Tongue (tissue), 2 donors: Measurements from ENCODE around the gene SPTB. TPM values are rescaled to one million over a fixed set of nuclear protein-coding genes. Genes with fewer than 3 reads are reported as not detected.
A peak's percentile ranks its signal among the peaks of the same experiment; 100 is the strongest.

Experiments used
- DNase-seq: peaks from one replicate; pipeline ENCODE4 v3.0.0-alpha.2; 2015
- total RNA-seq: library from RNA; depleted of rRNA; stranded (reverse); fragments of >200 nt; gene quantifications from one replicate; pipeline ENCODE4 v1.2.3, GENCODE V29; 2014

SPTB gene
- total RNA-seq, 1 donor from 2014 or later = 386 TPM

- DNase-seq = no peak
Measured at GRCh38 chr14:64849940-64850339, 29.8 kb downstream of the SPTB start.

GRCh38 chr14:64848239-64848638, 31.5 kb downstream of the SPTB start:
- no peak for DNase-seq

- no peak for DNase-seq
Measured at GRCh38 chr14:64846319-64846718, 33.4 kb downstream of the SPTB start.

- no peak for DNase-seq
Measured at GRCh38 chr14:64845878-64846277, 33.8 kb downstream of the SPTB start.

- DNase-seq = no peak
Measured at GRCh38 chr14:64844969-64845536, 34.7 kb downstream of the SPTB start.

GRCh38 chr14:64844272-64844671, 35.4 kb downstream of the SPTB start:
- DNase-seq = no peak

- no peak for DNase-seq
Measured at GRCh38 chr14:64843548-64843947, 36.2 kb downstream of the SPTB start.

GRCh38 chr14:64841772-64842750, 37.6 kb downstream of the SPTB start:
- peak; percentile 57 for DNase-seq

- peak; percentile 67 for DNase-seq
Measured at GRCh38 chr14:64841121-64841651, 38.5 kb downstream of the SPTB start.

- no peak for DNase-seq
Measured at GRCh38 chr14:64838656-64839055, 41.1 kb downstream of the SPTB start.

GRCh38 chr14:64835431-64835830, 44.3 kb downstream of the SPTB start:
- DNase-seq = no peak

GRCh38 chr14:64834965-64835364, 44.7 kb downstream of the SPTB start:
- DNase-seq = no peak

- DNase-seq = peak; percentile 37
Measured at GRCh38 chr14:64831419-64831818, 48.3 kb downstream of the SPTB start.

- DNase-seq = no peak
Measured at GRCh38 chr14:64830961-64831360, 48.7 kb downstream of the SPTB start.

GRCh38 chr14:64828071-64828470, 51.6 kb downstream of the SPTB start:
- peak; percentile 88 for DNase-seq

- DNase-seq = peak; percentile 39
Measured at GRCh38 chr14:64826845-64827244, 52.9 kb downstream of the SPTB start.

GRCh38 chr14:64826333-64826732, 53.4 kb downstream of the SPTB start:
- no peak for DNase-seq

- peak; percentile 87 for DNase-seq
Measured at GRCh38 chr14:64825509-64825908, 54.2 kb downstream of the SPTB start.

- DNase-seq = no peak
Measured at GRCh38 chr14:64825006-64825405, 54.7 kb downstream of the SPTB start.

GRCh38 chr14:64824471-64824870, 55.2 kb downstream of the SPTB start:
- no peak for DNase-seq

GRCh38 chr14:64823305-64823861, 56.3 kb downstream of the SPTB start:
- peak; percentile 89 for DNase-seq

- DNase-seq = no peak
Measured at GRCh38 chr14:64821651-64822050, 58.1 kb downstream of the SPTB start.

- DNase-seq = no peak
Measured at GRCh38 chr14:64818151-64818550, 61.6 kb downstream of the SPTB start.
